Activated CD8-positive, alpha-beta memory T cell treated with anti-CD3 and anti-CD28 coated beads for 48 hours (primary cell): ENCODE measurements around the gene LINGO3.

Experiments
- DNase-seq, 3 experiments: peaks; one replicate each; pipeline ENCODE4 v3.0.0-alpha.2; 2020; ENCODE audit warnings: low read depth in 2 of 3, low spot score in 2 of 3

Gene LINGO3

DNA sequence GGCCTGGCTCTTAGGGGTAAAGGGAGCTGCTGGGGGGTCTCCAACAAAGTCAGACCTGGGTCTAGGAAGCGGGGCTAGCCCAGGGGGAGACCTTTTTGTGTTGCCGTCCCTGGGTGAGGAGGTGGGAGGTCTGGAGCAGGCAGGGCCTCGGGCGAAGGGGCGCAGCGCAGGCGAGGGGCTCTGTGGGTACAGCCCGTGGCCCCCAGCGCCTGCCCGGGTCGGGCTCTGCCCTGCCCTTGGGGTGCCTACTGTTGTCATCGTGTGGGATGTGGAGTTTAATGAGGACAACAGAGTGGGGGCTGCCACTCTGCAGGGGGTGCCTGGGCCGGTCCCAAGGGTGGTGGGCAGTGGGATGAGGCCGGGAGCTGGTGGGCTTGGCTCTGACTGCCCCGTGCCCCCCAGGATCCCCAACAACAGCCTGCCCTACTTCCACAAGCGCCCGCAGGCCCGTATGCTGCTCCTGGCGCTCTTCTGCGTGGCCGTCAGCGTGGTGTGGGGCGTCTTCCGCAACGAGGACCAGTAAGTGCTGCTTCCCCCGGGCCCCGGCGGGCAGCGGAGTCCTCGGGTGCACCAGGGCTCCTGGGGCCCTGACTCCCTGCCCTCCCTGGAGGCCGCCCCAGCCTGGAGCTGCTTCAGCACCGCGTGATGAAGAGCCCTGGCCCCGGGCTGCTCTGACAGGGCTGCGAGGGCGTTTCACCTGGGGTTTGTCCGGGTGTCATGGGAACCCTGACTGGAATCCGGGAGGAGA, 32.7 kb upstream of the LINGO3 start:
- no peak for DNase-seq

- DNase-seq = no peak
Observed at GRCh38 chr19:2339644-2340310, 31.8 kb upstream of the LINGO3 start.

- DNase-seq = no peak
Observed at GRCh38 chr19:2338751-2339643, 31.0 kb upstream of the LINGO3 start.

- no peak for DNase-seq
Observed at GRCh38 chr19:2338055-2338615, 30.2 kb upstream of the LINGO3 start.

DNA sequence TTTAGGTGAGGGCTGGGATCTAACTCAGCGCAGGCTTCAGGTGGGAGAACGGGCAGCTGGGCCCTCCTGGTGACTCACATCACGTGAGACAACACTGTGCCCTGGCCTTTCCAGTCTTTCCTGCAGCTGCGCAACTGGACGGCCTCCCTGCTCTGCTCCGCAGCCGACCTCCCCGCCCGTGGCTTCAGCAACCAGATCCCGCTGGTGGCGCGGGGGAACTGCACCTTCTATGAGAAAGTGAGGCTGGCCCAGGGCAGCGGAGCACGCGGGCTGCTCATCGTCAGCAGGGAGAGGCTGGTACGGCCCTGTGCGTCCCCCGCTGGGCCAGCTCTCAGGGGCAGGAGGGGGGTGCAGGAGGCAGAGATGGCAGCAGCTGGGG, 29.4 kb upstream of the LINGO3 start:
- no peak for DNase-seq

GRCh38 chr19:2336528-2337328, 28.8 kb upstream of the LINGO3 start:
- DNase-seq = no peak

DNA sequence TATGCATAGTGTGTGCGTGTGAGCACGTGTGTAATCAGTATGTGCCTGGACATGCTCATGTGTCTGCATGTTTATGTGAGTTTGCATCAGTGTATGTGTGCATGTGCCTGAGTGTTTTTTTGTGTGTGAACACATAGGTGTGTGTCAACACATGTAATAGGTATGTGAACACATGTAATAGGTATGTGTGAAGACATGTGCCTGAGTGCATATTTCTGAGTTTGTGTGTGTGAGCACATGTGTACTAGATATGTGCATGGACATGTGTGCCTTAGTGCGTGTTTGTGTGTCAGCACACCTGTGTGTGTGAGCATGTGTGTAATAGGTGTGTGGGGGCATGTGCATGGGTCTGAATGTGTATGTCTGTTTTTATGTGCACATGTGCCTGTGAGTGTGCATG, 27.9 kb upstream of the LINGO3 start:
- no peak for DNase-seq

GRCh38 chr19:2334986-2335846, 27.3 kb upstream of the LINGO3 start:
- no peak for DNase-seq

DNA sequence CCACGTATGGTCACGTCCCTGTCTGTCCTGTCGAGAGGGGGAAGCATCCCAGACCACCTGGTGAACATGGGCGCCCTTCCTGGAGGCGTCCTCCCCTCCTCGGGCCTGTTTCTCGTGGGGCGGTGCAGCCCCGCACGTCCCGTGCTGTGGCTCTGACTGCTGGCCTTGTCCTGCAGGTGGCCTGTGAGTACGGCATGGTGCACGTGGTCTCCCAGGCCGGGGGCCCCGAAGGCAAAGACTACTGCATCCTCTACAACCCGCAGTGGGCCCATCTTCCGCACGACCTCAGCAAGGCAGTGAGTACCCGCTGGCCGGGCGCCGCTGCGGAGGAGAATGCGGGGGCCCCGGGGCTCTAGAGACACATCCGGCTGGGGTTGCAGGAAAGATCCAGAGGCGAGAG, 26.5 kb upstream of the LINGO3 start:
- no peak for DNase-seq

DNA sequence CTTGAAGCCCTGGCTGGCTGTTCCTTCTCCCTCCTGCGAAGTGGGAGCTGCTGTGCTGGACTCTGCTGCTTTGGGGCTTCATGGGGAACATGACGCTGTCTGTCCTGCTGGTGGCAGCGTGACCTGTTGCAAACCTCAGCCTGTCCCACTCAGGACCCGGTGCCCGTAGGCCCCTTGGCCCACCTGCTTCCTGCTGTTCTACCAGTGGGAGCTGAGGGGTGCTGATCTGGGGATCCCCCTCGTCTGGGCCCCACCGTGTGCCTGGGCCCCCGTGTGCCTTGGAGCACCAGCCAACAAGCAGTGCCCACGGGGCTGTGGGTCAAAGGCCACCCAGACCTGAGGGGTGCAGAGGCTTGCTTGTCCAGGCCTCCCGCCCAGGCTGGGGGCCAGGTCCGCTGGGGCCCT, 25.9 kb upstream of the LINGO3 start:
- DNase-seq = no peak

DNA sequence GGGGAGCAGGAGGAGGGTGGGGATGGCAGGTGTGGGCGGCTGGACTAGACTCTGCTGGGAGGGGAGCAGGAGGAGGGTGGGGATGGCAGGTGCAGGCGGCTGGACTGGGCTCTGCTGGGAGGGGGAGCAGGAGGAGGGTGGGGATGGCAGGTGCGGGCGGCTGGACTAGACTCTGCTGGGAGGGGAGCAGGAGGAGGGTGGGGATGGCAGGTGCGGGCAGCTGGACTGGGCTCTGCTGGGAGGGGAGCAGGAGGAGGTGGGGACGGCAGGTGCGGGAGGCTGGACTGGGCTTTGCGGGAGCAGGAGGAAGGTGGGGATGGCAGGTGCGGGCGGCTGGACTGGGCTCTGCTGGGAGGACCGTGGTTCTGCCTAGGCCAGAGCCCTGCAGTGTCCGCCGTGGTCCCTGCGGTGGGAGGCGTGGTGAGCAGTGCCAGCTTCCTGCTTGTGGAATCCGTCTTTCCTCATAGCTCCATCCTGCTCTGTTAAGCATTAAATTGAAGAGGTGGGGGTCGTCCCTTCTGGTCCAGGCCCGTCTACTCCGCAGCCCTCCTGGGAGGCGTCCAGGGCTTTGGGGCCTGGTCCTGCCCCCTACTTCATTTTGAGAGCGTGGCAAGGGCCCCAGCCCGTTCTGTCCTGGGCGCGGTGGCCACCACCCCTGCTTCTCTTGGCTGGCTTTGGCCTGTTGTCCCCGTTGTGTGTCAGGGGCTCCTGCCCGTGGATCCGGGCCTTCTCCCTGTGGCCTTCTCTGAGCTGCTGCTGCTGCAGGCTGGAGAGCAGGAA, 25.3 kb upstream of the LINGO3 start:
- DNase-seq = no peak

DNA sequence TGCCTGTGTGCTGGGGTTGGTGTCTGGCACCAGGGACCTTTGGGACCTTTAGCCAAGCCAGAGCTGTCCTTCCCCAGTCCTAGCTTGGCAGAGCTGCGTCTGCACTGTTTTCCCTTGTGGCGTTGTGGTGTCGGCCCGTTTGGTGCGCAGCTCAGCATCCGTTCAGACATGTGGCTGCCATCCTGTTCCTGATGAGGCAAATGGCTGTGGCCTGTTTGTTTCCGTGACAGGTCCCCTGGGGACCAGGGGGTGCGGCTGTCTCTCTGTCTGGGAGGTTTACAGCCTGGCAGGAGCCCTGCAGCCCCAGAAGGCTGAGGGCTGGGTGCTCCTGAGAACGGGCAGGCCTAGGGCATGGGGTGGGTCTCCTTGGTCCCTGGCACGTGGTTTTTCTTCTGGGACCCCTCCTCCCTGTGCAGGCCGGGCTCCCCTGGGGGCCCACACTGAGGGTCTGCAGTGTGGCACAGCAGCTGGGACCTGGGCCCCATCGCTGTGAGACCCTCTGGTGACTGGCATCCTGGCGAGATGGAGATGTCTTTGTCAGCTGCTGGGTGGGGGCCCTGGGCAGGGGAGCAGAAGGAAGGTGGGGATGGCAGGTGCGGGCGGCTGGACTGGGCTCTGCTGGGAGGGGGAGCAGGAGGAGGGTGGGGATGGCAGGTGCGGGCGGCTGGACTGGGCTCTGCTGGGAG, 24.5 kb upstream of the LINGO3 start:
- DNase-seq = no peak

DNA sequence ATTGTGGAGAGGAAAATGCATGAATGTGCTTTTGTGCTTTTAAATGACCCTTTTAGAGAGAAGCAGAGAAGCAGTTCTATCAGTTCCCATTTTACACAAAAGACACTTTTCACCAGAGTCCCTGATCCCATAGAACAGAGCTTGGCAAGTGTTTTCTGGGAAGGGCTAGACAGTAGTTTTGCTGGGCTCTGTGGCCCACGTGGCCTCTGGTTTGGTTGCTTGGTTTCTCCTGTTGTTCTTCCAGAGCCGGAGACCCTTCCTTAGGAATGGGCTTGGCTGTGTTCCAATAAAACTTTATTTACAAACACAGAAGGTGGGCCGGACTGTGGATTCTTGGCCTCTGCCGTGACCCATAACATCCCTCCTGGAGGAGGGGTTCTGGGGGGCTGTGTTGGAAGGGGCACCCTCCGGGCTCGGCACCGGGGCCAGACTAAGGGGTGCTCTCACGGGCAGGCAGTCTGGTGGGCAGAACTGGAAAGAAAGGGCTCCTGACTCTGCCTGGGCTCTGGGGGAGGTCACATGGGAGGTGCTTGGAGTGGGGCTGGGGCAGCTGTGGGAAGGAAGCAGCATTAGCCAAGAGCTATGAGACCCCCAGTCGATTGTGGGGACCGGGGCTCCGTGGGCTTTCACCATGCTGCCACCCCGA, 23.8 kb upstream of the LINGO3 start:
- DNase-seq = no peak

GRCh38 chr19:2330632-2331284, 22.8 kb upstream of the LINGO3 start:
- DNase-seq = no peak

- DNase-seq = no peak
Observed at GRCh38 chr19:2330255-2330631, 22.3 kb upstream of the LINGO3 start.

DNA sequence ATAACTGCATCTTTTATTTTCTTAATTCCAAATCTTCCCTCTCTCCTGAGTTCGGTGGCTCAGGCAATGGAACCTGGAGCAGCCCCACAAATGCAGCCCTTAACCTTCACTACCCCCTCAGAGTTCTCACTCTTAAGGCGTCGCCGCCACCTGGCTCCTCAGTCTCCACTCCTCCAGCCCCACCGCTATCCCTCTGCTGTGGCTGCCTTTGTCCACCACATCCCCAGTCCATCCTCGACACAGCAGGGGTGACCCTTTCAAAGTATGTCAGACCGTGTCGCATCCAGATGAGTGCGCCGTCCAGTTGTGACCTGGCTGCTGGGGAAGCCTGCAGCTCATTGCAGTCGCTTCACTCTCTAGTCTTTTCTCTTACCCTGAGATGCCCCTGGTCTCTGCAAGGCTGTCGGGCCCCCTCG, 21.6 kb upstream of the LINGO3 start:
- DNase-seq = no peak

DNA sequence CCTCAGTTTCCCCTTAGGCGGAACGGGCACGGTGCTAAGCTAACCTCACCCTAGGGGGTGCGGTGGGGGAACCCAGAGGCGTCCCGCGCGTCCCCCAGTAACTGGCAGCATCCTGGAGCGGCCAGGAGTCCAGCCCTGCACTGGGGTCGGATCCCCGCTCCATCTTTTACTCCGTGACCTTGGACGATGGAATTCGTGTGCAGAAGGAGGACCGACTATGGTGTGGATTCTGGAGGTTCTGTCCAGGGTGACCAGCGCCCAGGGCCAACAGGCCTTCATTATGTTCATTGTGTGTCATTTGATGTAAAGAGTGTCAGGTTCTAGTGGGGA, 21.2 kb upstream of the LINGO3 start:
- no peak for DNase-seq
